AG08396 (cell line): ENCODE measurements around the gene GPR42.

Experiments used
- DNase-seq: peaks from one replicate; pipeline ENCODE4 v3.0.0; 2012; ENCODE audit warnings: low spot score, mixed read lengths

The GPR42 gene

GRCh38 chr19:35370722-35371121, at the start of gene GPR42:
GPR42 (plus strand) TSS chr19:35371068; CDS start chr19:35371360, 292 bp downstream.
- no peak for DNase-seq

GRCh38 chr19:35321291-35321690, 49.6 kb upstream of the GPR42 start:
- no peak for DNase-seq

GRCh38 chr19:35322014-35322413, 48.9 kb upstream of the GPR42 start:
- no peak for DNase-seq

GRCh38 chr19:35327642-35328041, 43.2 kb upstream of the GPR42 start:
- DNase-seq: no peak

- no peak for DNase-seq
Observed at GRCh38 chr19:35328851-35329285, 42.0 kb upstream of the GPR42 start, which contains the start of gene CD22. CD22 (plus strand) TSS chr19:35329187; CDS start chr19:35332041, 2,854 bp downstream.

GRCh38 chr19:35329323-35329722, 41.5 kb upstream of the GPR42 start:
- DNase-seq: no peak

GRCh38 chr19:35330475-35330874, 40.4 kb upstream of the GPR42 start:
- DNase-seq: no peak

GRCh38 chr19:35331551-35332214, 39.2 kb upstream of the GPR42 start:
- no peak for DNase-seq

- no peak for DNase-seq
Observed at GRCh38 chr19:35332817-35333216, 38.1 kb upstream of the GPR42 start.

GRCh38 chr19:35334144-35334753, 36.6 kb upstream of the GPR42 start:
- DNase-seq: no peak

GRCh38 chr19:35336166-35336955, 34.5 kb upstream of the GPR42 start:
- DNase-seq: no peak

- no peak for DNase-seq
Observed at GRCh38 chr19:35337097-35337983, 33.5 kb upstream of the GPR42 start.

- no peak for DNase-seq
Observed at GRCh38 chr19:35337984-35338296, 32.9 kb upstream of the GPR42 start.

GRCh38 chr19:35340431-35340830, 30.4 kb upstream of the GPR42 start:
- DNase-seq: no peak

- DNase-seq: no peak
Observed at GRCh38 chr19:35341006-35341405, 29.9 kb upstream of the GPR42 start.

GRCh38 chr19:35341565-35342225, 29.2 kb upstream of the GPR42 start:
- no peak for DNase-seq

GRCh38 chr19:35342430-35342829, 28.4 kb upstream of the GPR42 start:
- DNase-seq: no peak

- DNase-seq: no peak
Observed at GRCh38 chr19:35344511-35345031, 26.3 kb upstream of the GPR42 start.

- no peak for DNase-seq
Observed at GRCh38 chr19:35345671-35346111, 25.2 kb upstream of the GPR42 start.

GRCh38 chr19:35346193-35347052, 24.4 kb upstream of the GPR42 start:
- no peak for DNase-seq
